ENCODE results near the gene ZNF684.
A peak's percentile ranks its signal among the peaks of the same experiment; 100 is the strongest.
"Not testable (repeated sequence)": the region's sequence is repeated elsewhere in the genome, so short reads cannot be mapped to it uniquely, and the experiment has no call there.

Gene ZNF684

GRCh38 chr1:40531381-40532061 is at the start of gene ZNF684:
Gene ZNF684, plus strand, starts transcription at chr1:40531637. Its CDS starts 1,530 bp downstream, at chr1:40533167.
- peak; percentile 14 to 93 (median 81) for DNase-seq

- DNase-seq: no peak
These were observed 36.0 kb upstream of the ZNF684 start for GRCh38 chr1:40495315-40495903.

- DNase-seq: not testable (repeated sequence)
These were observed 28.8 kb upstream of the ZNF684 start for GRCh38 chr1:40502651-40503050.

DNA sequence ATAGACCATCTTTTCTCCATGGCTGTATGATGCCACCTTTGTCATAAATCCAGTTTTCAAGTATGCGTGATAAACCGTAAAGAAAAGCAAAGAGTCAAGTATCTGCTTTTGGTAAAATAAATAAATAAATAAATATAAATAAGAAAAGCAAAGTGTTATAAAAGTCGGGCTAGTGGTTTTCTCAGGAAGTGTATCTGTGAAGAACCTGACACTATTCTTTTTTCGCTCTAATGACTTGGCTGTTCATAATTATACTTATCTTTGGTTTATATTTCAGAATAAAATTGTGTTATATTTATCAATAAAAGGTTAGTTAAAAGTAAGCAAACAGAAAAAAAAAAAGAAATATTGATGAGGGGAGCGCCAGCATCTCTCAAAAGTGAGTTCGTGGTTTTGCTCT is 23.5 kb upstream of the ZNF684 start:
- no peak for DNase-seq

GRCh38 chr1:40508375-40509341 is 22.8 kb upstream of the ZNF684 start, which contains the start of gene EXO5:
Gene EXO5, plus strand, starts transcription at chr1:40508767. Its CDS starts 5,778 bp downstream, at chr1:40514545.
- peak; percentile 13 to 87 (median 59) for DNase-seq

- no peak for DNase-seq
These were observed 11.9 kb upstream of the ZNF684 start for GRCh38 chr1:40519517-40519916.

DNA sequence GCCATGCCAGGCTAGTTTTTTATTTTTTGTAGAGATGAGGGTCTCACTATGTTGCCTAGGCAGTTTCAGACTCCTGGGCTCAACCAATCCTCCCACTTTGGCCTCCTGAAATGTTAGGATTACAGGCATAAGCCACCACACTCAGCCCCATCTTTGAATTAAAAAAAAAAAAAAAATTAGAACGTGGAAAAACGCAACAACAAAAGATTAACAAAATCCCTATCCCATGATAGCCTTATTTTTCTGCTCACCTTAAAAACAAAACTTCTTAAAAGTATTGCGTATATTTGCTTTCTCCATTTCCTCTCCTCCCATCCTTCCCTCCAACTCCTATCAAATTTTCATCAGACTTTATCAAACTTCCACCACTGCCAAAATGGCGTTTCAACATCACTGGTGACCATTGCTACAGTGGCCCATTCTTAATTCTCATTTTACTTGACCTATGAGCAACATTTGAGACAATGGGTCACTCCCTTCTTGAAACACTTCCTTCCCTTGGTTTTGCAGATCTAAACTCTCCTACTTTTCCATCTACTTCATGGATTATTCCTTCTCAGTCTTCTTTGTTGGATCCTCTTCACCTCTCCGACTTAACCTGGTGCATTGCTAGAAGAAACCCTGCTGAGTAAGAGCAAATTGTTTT is 579 bp upstream of the ZNF684 start:
- DNase-seq: no peak

- DNase-seq: no peak
These were observed 589 bp downstream of the ZNF684 start for GRCh38 chr1:40532062-40532389.

DNA sequence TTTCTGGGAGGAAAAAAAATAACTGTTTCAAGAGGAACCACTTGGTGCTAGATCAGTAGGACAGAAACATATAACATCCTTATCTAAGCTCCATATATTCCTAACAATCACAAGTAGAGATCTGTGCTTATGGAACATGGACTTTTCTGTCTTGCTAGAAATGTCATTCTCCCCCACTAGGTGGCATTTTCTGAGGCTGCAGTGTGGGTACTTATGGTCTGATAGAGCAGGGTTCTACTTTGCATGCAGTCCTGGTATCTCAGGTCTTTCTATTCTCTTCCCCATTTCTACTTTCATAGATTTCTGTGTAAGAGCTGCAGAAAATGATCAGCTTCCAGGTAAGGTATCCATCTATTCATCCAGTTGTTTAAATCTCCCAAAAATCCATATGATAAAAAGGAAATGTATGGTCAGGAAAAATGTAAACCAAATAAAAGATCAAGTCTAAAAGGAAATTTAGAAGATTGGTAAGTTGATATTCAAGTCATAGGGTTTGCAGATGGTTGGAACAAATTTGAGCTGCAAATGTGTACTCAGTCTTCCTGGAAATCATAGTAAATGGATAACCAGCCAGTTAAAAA is 1.5 kb downstream of the ZNF684 start:
- peak in 7 of 51 donors; percentile 1 to 31 (median 6) for DNase-seq

GRCh38 chr1:40534589-40534988 is 3.2 kb downstream of the ZNF684 start:
- DNase-seq: no peak

- no peak for DNase-seq
These were observed 4.3 kb downstream of the ZNF684 start for GRCh38 chr1:40535732-40536131.

DNA sequence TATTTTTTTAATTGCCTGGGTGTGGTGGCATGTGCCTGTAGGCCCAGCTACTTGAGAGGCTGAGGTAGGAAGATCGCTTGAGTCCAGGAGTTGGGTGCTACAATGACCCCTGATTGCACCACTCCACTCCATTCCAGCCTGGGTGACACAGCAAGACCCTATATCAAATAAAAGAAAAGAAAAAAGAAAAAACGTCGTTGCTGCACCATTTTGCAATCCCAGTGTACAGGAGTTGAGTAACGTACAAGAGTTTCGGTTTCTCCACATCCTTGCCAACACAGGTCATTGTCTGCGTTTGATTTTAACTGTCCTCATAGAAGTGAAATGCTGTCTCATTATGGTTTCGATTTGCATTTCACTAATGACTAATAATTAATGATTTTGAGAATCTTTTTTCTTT is 7.9 kb downstream of the ZNF684 start:
- DNase-seq: no peak

DNA sequence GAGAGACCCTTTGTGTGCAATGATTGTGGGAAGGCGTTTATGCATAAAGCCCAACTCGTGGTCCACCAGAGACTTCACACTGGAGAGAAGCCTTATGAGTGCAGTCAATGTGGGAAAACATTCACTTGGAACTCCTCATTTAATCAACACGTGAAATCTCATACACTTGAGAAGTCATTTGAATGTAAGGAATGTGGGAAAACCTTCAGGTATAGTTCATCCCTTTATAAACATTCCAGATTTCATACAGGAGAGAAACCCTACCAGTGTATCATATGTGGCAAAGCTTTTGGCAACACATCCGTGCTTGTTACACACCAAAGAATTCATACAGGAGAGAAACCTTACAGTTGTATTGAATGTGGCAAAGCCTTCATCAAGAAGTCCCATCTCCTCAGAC is 15.5 kb downstream of the ZNF684 start:
- DNase-seq: no peak

- DNase-seq: no peak
These were observed 21.6 kb downstream of the ZNF684 start for GRCh38 chr1:40553017-40553416.

GRCh38 chr1:40554807-40555206 is 23.4 kb downstream of the ZNF684 start:
- not testable (repeated sequence) for DNase-seq

GRCh38 chr1:40556121-40556520 is 24.7 kb downstream of the ZNF684 start:
- no peak for DNase-seq

DNA sequence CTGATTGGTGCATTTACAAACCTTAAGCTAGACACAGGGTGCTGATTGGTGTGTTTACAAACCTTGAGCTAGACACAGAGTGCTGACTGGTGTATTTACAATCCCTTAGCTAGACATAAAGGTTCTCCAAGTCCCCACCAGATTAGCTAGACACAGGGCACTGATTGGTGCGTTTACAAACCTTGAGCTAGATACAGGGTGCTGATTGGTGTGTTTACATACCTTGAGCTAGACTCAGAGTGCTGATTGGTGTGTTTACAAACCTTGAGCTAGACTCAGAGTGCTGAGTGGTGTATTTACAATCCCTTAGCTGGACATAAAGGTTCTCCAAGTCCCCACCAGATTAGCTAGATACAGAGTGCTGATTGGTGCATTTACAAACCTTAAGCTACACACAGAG is 26.8 kb downstream of the ZNF684 start:
- not testable (repeated sequence) for DNase-seq

DNA sequence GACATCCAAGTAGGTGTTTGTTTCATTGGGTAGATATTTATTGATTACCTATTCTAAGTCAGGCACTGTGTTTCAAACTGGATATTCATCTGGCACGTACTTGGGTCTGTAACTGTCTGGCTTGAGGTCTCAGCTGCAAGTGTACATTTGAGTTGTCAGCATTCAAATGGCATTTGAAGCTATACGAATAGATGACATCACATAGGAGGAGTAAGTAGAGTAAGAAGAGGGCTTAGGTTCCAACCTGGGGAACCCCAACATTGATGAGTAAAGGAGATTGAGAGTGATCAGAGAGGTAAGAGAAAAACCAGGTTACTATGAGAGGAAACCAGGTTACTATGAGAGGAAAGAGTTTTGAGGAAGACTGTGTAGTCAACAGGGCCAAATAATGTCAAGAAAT is 30.7 kb downstream of the ZNF684 start:
- no peak for DNase-seq

DNA sequence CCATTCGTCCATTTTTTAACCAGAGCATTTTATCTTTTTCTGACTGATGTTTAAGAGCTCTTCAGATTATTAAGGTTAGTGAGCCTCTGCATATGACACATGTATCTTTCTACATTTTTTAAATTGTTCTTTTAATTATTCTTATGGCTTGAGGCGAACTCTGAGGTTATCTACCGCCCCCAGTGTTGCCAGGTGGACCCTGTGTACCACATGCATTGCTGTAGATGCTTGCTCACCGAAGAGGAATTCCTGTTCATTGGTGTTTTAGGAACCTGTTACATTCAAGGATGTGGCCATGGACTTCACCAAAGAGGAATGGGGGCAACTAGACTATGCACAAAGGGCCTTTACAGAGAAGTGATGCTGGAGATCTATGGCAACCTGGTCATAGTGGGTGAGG is 31.8 kb downstream of the ZNF684 start:
- DNase-seq: no peak

- no peak for DNase-seq
These were observed 33.1 kb downstream of the ZNF684 start for GRCh38 chr1:40564506-40564905.

DNA sequence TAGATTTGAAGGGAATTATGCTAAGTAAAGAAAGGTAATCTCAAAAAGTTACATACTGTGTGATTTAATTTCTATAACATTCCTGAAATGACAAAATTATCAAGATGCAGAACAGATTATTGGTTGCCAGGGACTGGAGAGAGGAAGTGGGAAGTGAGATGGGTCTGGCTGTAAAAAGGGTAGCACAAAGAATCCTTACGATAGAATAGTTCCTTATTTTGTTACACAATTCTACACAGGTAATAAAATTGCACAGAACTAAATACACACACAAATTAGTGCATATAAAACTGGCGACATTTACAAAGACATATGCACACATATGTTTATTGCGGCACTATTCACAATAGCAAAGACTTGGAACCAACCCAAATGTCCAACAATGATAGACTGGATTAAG is 33.5 kb downstream of the ZNF684 start:
- no peak for DNase-seq
